ENCODE results near the gene LARP6.

- TF ChIP-seq CTCF (conservative IDR thresholded peaks at IDR 0.05 in 1 of 2, IDR thresholded peaks at IDR 0.05 in 1 of 2; ENCODE audit: extremely low read depth in 1 of 2, insufficient read depth in 1 of 2, low read depth in 1 of 2, low read length in 2 of 2) (no peak), EZH2 (IDR thresholded peaks at IDR 0.05; ENCODE audit: borderline replicate concordance, low read length) (no peak)
These were observed 54.1 kb downstream of the LARP6 start for GRCh38 chr15:70799667-70800450.

Data from mammary epithelial cell (primary cell).